Activated gamma-delta T cell (primary cell): Measurements from ENCODE around the gene RGL4.

Experiments used
- DNase-seq: peaks from one replicate; lab custom pipeline; 2025; lab: John Stamatoyannopoulos, UW

RGL4 gene

GRCh38 chr22:23743303-23743705 lies 52.5 kb downstream of the RGL4 start:
- DNase-seq, result no peak

GRCh38 chr22:23744001-23744400 lies 53.2 kb downstream of the RGL4 start:
- DNase-seq, result no peak

GRCh38 chr22:23744485-23744884 lies 53.7 kb downstream of the RGL4 start:
- DNase-seq, result no peak

GRCh38 chr22:23745791-23746190 lies 55.0 kb downstream of the RGL4 start:
- no peak for DNase-seq
